ENCODE data around the gene OR4E1.
"Not testable (repeated sequence)": the region's sequence is repeated elsewhere in the genome, so short reads cannot be mapped to it uniquely, and the experiment has no call there.

Gene OR4E1

GRCh38 chr14:21653331-21653885, 20.2 kb downstream of the OR4E1 start, which contains the start of gene OR4E2:
Gene OR4E2, plus strand, starts transcription at chr14:21653835. Its CDS starts 11,248 bp downstream, at chr14:21665083.
- no peak for DNase-seq (ENCODE audit: low read depth, low spot score)

- DNase-seq (ENCODE audit: low read depth, low spot score), result no peak
Measured at GRCh38 chr14:21652209-21652808, 21.3 kb downstream of the OR4E1 start.

- no peak for DNase-seq (ENCODE audit: low read depth, low spot score)
Measured at GRCh38 chr14:21647380-21647779, 26.2 kb downstream of the OR4E1 start.

- no peak for DNase-seq (ENCODE audit: low read depth, low spot score)
Measured at GRCh38 chr14:21643407-21643806, 30.2 kb downstream of the OR4E1 start.

DNA sequence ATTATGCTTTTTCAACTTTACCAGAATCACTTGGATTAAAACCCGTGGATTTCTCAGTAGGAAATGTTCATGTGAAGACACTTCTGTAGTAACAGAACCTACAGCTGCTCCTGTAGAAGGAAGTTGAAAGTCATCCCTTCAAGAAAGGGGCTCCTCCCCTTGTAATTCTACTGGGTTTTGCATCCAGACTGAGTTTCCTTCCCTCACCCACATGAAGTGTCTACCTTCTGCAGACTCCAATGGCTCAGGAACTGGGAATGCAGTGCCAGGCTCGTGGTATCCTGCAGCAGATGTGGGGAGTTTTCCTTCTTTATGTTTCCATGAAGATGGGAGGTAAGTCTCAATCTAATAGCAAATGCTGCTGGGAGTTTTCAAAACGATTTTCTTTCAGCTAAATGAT, 30.9 kb downstream of the OR4E1 start:
- DNase-seq (ENCODE audit: low read depth, low spot score), result no peak

DNA sequence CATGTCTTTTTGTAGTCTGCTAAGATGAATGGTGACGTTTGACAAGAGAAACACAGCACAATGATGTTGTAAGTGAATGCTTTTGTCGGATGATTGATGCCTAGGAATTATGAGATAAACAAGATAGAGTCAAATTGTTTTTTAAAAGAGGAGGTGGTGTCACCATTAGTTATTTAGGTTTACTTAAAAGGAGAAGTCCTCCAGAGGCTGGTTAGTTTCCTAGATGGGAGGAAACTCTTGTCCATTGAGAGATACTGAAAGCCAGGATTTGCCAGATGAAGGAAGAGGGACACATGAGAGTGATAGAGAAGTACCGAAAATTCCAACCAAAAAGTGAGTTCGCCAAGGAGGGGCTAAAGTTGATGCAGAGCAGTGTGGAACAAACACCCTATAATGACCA, 38.8 kb downstream of the OR4E1 start, which contains the start of gene OR10G2:
OR10G2 (minus strand) TSS at position 101 of the 400 bp plus-strand sequence; CDS start at position 3, 98 bp downstream.
- no peak for DNase-seq (ENCODE audit: low read depth, low spot score)

- no peak for DNase-seq (ENCODE audit: low read depth, low spot score)
Measured at GRCh38 chr14:21631084-21631483, 42.5 kb downstream of the OR4E1 start.

- not testable (repeated sequence) for DNase-seq (ENCODE audit: low read depth, low spot score)
Measured at GRCh38 chr14:21630503-21630902, 43.1 kb downstream of the OR4E1 start.

- no peak for DNase-seq (ENCODE audit: low read depth, low spot score)
Measured at GRCh38 chr14:21626491-21627230, 47.0 kb downstream of the OR4E1 start.
